Cardiac atrium fibroblast (primary cell): Measurements from ENCODE around the gene SNAPC1. TPM values are rescaled to one million over a fixed set of nuclear protein-coding genes. Genes with fewer than 3 reads are reported as not detected.

Source experiments
- total RNA-seq: library from RNA; depleted of rRNA; stranded (reverse); fragments of >200 nt; gene quantifications from 2 replicates; pipeline ENCODE4 v1.2.3, GENCODE V29; 2015

SNAPC1 gene, protein sequence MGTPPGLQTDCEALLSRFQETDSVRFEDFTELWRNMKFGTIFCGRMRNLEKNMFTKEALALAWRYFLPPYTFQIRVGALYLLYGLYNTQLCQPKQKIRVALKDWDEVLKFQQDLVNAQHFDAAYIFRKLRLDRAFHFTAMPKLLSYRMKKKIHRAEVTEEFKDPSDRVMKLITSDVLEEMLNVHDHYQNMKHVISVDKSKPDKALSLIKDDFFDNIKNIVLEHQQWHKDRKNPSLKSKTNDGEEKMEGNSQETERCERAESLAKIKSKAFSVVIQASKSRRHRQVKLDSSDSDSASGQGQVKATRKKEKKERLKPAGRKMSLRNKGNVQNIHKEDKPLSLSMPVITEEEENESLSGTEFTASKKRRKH
- 16.8 and 19.3 TPM in 2 replicates for total RNA-seq

DNA sequence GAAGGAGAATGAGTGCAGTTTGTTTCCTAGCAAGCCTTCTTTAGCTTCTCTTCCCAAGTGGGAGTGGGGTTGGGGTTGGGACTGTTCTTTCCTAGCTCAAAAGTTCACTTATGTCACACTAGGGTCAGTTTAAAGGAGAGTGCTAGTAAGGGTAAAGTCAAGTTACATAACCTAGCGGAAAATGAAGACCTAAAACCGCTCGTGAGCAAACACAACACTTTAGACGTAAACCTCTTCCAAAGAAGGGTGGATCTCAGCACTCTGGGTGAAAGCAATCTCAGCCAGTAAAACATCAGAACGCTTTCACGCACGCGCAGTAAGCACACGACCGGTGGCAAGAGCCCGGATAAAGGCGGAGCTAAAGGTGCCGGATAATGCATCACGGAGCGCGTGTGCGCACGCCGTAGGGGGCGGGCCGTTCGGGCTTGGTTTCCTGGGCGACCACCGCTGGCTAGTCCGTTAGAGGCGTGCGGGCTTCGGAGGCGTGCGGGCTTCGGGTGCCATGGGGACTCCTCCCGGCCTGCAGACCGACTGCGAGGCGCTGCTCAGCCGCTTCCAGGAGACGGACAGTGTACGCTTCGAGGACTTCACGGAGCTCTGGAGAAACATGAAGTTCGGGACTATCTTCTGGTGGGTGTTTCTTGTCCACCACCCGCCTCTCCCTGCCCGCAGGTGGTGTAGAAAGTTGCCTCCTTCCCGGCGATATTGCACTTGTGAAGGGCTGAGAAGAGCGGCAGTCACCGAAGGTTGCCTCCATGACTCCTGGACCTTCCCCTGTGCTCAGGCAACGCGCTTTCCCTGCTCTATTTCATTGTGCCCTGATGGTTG lies at the start of gene SNAPC1:
Gene SNAPC1, plus strand, starts transcription at position 462 of the 828 bp plus-strand sequence. Its CDS starts 41 bp downstream, at position 503.

DNA sequence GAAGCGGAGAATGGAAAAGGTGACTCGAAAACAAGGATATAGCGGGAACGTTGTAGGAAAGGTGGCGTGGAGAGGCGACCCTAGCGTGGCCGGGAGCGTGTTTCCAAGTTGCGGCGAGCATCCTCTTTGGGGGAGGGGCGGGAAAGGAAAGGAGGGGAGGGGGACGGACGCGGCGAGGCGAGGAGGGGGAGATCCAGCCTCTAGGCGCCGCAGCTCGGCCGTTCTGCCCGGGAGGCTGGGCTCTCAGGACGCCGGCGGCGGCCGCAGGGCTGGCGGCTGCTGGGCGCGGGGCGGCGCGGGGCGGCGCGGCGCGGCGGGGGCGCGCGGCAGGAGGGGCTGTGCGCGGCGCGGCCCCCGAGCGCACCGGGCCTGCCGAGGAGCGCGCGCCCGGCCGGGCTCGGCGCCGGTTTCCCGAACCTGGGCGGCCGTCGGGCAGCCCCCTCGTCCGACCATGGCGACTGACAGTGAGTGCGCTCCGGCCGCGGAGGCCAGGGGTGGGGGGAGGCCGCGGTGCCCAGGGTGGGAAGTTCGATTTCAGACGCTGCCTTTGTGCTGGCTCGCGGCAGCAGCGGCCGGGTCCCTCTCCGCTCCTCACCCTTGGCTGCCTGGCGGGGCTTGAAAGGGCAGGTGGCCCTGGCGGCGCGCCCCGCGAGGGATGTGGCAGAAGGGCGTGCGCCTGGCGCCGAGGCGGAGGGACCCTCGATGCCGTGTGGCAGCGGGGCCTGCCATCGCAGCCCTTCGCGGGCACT lies 50.3 kb downstream of the SNAPC1 start, which contains the start of gene SYT16:
Gene SYT16, plus strand, starts transcription at position 357 of the 749 bp plus-strand sequence.

Other genes starting within 250 kb of the SNAPC1 start
- 415 and 632 TPM in 2 replicates for gene HIF1A, start 66.9 kb upstream of the SNAPC1 start, total RNA-seq
- 0.54 and 0.81 TPM in 2 replicates for gene SYT16, start 50.3 kb downstream of the SNAPC1 start, total RNA-seq